AML-193 (cell line): Measurements from ENCODE around the gene RHNO1.
"Not testable (repeated sequence)": the region's sequence is repeated elsewhere in the genome, so short reads cannot be mapped to it uniquely, and the experiment has no call there.

Source experiments
- DNase-seq, 2 experiments: peaks; one replicate each; lab custom pipeline; 2025; lab: John Stamatoyannopoulos, UW

RHNO1 gene

GRCh38 chr12:2858944-2859421, 18.0 kb upstream of the RHNO1 start:
- no peak for DNase-seq

DNA sequence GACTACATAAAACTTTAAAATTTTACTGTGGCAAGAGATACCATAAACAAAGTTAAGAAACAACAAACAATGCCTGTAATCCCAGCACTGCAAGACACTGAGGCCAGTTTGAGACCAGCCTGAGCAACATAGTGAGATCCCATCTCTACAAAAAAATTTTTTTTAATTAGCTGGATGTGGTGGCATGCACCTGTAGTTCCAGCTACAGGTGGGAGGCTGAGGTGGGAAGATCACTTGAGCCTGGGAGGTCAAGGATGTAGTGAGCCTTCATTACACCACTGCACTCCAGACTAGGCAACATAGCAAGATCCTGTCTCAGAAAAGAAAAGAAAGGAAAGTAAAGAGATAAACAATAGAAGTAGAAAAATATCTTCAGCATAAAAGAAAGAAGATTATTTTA, 16.9 kb upstream of the RHNO1 start:
- no peak for DNase-seq

- DNase-seq: no peak
Observed at GRCh38 chr12:2862876-2863275, 14.1 kb upstream of the RHNO1 start.

GRCh38 chr12:2863402-2863801, 13.6 kb upstream of the RHNO1 start:
- DNase-seq: not testable (repeated sequence)

- no peak for DNase-seq
Observed at GRCh38 chr12:2864198-2864597, 12.8 kb upstream of the RHNO1 start.

GRCh38 chr12:2868986-2869632, 7.9 kb upstream of the RHNO1 start:
- DNase-seq: not testable (repeated sequence)

DNA sequence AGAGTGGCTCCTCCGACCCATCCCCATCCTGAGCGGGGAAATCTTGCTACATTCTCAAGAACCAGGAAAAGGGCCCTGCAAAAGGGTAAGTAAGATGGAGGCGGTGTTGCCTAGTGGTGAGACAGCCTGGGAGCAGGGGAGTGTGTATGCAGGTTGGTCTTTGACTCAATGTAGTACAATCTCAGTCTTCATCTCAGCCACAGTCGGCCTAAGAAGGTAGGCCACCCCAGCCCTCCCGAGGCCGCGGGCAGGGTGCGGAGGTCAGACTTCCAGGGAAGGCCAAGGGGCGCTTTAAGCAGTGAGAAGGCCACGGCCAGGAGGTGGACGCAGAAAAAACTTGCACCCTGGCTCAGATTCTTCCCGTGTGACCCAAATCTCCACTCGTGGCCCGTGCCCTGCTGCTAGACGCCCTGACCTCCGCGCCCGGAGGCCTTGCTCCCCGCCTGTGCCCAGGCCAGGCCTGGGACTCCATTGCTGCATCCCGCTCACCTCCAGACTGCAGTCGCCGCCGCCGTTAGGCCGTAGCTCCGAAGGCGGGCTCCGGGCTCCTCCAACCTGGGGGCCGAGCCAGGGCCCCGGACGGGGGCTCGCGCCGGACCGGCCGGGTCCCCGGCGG, 484 bp upstream of the RHNO1 start:
- peak; percentile 6 to 42 for DNase-seq

DNA sequence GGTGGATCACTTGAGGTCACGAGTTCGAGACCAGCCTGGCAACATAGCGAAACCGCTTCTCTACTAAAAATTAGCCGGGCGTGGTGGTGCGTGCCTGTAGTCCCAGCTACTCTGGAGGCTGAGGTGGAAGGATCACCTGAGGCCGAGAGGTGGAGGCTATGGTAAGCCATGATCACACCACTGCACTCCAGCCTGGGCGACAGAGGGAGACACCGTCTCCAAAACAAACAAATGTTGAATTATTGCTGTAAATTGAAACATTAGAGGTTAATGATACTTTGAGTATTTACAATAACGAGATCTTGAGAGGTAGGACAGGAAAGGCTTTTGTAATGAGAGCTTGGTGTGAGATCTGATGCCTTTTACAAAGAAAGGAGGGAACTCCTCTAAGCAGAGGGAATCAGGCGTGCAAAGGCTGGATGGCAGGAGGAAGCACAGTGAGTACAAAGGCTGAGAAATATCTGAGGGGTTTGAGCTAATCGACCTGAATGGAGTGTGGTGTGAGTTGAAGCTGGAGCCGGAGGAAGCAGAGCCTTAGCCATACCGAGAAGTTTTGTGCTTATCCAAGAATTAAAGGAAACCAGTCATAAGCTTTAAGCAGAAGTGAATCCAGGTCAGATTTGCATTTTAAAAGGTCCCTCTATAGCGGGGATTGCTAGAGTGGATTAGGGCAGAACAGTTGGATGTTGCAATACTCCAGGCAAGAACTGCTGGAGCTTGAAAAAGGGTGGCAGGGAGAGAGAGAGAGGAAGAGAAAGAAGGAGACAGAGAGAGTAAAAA, 1.1 kb downstream of the RHNO1 start:
- peak; percentile 84 to 86 for DNase-seq

DNA sequence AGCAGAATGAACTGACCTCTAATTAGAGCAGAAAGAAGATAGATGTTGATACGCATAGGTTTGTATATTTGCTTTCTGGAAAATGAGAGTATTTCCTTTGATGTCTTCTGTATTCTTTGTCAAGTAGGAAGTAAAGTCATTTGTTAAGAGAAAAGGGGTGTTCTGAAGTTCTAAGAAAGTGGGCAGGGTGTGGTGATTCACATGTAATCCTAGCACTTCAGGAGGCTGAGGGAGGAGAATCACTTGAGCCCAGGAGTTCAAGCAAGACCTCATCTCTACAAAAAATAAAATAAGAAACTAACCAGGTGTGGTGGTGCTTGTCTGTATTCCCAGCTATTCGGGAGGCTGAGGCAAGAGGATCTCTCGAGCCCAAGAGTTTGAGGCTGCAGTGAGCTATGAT, 2.8 kb downstream of the RHNO1 start:
- DNase-seq: no peak

DNA sequence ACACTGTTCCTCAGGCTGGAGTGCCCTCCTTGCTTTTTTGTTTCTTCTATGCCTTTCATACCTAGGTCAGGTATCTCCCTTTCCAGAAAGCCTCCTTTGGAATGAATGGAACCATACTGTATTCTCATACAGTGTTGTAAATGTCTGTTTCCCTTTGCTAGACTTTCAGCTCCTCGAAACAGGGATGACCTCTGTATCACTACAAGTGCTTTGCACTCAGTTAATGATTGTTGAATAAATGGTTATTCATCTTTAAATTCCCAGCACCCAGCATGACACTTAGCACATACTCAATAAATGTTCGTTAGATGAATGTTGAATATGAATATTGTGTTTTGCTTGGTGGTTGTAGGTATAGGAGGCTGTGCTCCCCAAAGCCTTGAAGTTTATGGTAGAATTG, 7.8 kb downstream of the RHNO1 start:
- DNase-seq: no peak

GRCh38 chr12:2886768-2887450, 9.9 kb downstream of the RHNO1 start:
- no peak for DNase-seq

DNA sequence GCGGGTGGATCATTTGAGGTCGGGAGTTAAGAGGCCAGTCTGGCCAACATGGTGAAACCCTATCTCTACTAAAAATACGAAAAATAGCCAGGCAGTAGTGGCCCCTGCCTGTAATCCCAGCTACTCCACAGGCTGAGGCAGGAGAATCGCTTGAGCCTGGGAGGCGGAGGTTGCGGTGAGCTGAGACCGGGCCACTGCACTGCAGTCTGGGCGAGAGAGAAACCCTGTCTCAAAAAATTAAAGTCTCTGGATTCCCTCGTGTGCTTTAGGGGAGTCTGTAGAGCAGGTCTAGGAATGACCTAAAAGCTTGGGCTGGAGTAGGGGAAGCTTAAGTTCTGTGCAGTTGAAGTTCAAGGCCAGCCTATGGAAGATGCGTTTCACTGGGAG, 13.0 kb downstream of the RHNO1 start:
- DNase-seq: no peak

- DNase-seq: peak; percentile 92 to 94
Observed at GRCh38 chr12:2890388-2891239, 13.6 kb downstream of the RHNO1 start, which contains the start of gene TULP3. TULP3 (plus strand) TSS chr12:2890891; CDS start chr12:2890948, 57 bp downstream.

DNA sequence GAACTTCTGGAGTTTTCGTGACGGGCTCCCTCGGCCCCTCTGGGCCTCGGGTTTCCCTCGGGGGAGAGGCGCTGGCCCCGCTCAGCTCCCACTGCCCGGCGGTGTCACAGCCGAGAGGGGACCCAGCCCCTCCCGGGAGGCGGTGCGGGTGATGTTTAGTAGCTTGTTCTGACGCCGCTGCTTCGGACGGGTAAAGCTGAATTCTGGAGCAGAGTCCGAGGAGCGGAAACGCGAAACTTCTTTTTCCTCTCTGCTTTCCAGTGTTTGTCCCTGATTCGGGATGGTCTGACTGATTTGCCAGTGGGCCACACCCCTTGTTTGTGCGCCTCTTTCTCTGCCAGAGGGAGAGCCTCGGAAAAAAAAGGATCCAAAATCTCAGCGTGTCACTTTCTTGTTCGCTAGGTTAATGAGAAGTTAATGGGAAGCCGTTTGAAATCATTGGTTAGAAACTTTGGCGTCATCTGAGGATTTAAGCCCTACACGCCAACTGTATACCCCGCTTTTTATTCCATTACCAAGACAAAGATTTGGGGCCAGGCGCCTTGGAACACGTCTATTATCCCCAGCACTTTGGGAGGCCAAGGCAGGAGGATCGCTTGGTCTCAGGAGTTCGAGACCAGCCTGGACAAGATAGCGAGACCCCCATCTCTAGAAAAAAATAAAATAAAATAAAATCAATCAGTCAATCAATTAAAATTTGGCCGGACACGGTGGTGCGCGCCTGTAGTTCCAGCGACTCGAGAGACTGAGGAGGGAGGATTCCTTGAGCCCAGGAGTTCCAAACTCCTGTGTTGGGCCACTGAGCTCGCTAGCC, 14.4 kb downstream of the RHNO1 start:
- DNase-seq: no peak

DNA sequence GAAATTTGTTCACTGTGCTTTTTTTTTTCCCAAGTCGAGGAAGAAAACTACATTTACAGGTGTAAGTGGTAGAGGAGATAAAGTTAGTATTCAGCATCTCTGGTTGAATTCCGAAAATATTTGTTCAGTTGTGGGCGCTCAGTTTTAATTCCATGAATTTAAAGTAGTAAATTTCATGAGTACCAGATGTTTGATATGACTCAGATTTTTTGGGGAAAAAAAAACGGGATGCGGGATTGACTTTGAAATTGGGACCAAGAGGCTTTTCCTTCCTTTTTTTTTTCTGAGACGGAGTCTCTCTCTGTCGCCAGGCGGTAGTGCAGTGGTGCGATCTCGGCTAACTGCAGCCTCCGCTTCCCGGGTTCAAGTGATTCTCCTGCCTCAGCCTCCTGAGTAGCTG, 15.2 kb downstream of the RHNO1 start:
- DNase-seq: no peak

- no peak for DNase-seq
Observed at GRCh38 chr12:2893007-2893406, 16.0 kb downstream of the RHNO1 start.

DNA sequence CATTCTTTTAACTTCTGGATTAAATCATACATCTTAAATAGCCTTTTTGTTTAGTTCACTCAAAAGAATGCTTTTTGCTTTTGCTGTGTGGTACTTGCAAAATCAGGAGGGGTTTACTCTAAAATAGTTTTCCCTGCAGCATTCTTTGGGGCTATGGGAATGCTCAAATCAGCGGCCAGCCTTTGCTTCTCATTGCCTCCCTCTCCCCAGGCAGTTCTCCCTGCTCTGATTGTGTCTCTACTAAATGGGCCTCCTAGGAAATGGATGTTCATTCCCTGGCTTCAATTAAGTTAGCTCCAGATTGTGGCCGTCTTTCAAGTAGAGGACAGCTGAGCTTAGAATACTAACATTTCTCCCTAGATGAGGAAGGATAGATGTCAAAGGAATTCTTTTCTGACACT, 18.0 kb downstream of the RHNO1 start:
- DNase-seq: no peak

DNA sequence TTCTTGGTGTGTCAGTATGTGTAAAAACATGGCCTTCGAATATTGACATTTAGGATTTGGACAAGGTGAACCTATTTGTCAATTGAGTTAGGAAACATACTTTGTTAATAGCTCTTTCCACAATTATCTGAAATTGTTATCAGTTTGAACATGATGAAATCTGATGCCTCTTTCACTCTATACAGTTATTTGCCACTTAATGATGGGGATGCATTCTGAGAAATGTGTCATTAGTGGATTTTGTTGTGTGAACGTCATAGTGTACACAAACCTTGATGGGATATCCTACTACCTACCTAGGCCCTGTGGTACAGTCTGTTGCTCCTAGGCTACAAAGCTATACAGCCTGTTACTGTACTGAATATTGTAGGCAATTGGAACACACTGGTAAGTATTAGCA, 18.5 kb downstream of the RHNO1 start:
- DNase-seq: no peak

DNA sequence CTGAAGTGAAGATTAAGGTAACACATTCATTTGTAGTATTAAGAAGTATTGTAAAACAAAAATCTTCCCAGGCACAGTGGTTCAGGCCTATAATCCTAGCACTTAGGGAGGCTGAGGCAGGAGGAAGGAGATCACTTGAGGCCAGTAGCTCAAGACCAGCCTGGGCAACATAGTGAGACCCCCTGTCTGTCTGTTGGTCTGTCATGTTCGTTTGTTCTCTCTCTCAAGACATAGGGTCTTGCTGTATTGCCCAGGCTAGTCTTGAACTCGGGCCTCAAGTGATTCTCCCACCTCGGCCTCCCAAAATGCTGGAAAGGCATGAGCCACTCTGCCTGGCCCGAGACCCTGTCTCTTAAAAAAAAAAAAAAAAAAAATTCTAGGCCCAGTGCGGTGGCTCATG, 20.4 kb downstream of the RHNO1 start:
- no peak for DNase-seq

- no peak for DNase-seq
Observed at GRCh38 chr12:2900642-2901041, 23.6 kb downstream of the RHNO1 start.
